Naive thymus-derived CD4-positive, alpha-beta T cell (primary cell): Measurements from ENCODE around the gene TOMM7. TPM values are rescaled to one million over a fixed set of nuclear protein-coding genes. Genes with fewer than 3 reads are reported as not detected.

ENCODE experiments used
- ATAC-seq: fragments of 150-1000 bp; cut with Tn5 transposase; 2 replicates; pipeline ENCODE4 v1.10.0; 2021; ENCODE audit warnings: mild to moderate bottlenecking, moderate library complexity
- CTCF ChIA-PET: fragments of 350-600 bp; sonication (Branson Sonifier 250); formaldehyde crosslinking; loops from one replicate; lab custom pipeline; 2021; ENCODE audit warnings: antibody characterized with exemption; lab: Charles Lee
- POLR2A ChIA-PET: fragments of 350-600 bp; sonication (Branson Sonifier 250); formaldehyde crosslinking; loops from one replicate; lab custom pipeline; 2021; ENCODE audit warnings: antibody characterized with exemption, inconsistent platforms; lab: Charles Lee
- DNase-seq, 9 donors: peaks; one replicate each; pipeline versions ENCODE4 v3.0.0 to v3.0.0-alpha.2; 2020 to 2022; ENCODE audit warnings: mixed read lengths in 1 of 9
- H3K27ac ChIP-seq: one replicate; pipeline ENCODE4 v1.7.0; 2013; ENCODE audit warnings: mild to moderate bottlenecking, low read depth, low read length, moderate library complexity
- H3K27me3 ChIP-seq, 2 donors: one replicate each; pipeline ENCODE4 v1.7.0; 2013; ENCODE audit warnings: low read length in 2 of 2, mild to moderate bottlenecking in 2 of 2, moderate library complexity in 2 of 2; ENCODE audit not compliant: control insufficient read depth in 2 of 2, insufficient read depth in 2 of 2
- H3K36me3 ChIP-seq, 3 experiments: 1 replicate in 2 of 3; 2 replicates in 1 of 3; pipeline ENCODE4 v1.7.0; 2013; ENCODE audit warnings: low read length in 3 of 3, mild to moderate bottlenecking in 3 of 3, moderate library complexity in 1 of 3; ENCODE audit not compliant: insufficient read depth in 3 of 3, control insufficient read depth in 2 of 3
- H3K4me1 ChIP-seq, 2 donors: one replicate each; pipeline ENCODE4 v1.7.0; 2013; ENCODE audit warnings: low read length in 2 of 2, mild to moderate bottlenecking in 2 of 2, moderate library complexity in 1 of 2; ENCODE audit not compliant: control insufficient read depth in 2 of 2, insufficient read depth in 2 of 2
- H3K4me3 ChIP-seq: 2 replicates; pipeline ENCODE4 v1.7.0; 2013; ENCODE audit warnings: mild to moderate bottlenecking, low read length
- H3K9me3 ChIP-seq, 3 experiments: 1 replicate in 2 of 3; 2 replicates in 1 of 3; pipeline ENCODE4 v1.7.0; 2013; ENCODE audit warnings: low read length in 3 of 3; ENCODE audit not compliant: control insufficient read depth in 2 of 3
- H3K27ac Mint-ChIP-seq, 9 donors: one replicate each; pipeline ENCODE4 v1.8.0; 2020 to 2022; ENCODE audit warnings: mixed read lengths in 9 of 9, mild to moderate bottlenecking in 8 of 9, moderate library complexity in 5 of 9, inconsistent platforms in 2 of 9
- H3K27me3 Mint-ChIP-seq, 5 donors: one replicate each; pipeline ENCODE4 v1.8.0; 2021 to 2022; ENCODE audit warnings: mixed read lengths in 5 of 5, mild to moderate bottlenecking in 1 of 5
- H3K36me3 Mint-ChIP-seq, 5 donors: one replicate each; pipeline ENCODE4 v1.8.0; 2020 to 2022; ENCODE audit warnings: mixed read lengths in 5 of 5, mild to moderate bottlenecking in 3 of 5, inconsistent platforms in 1 of 5
- H3K4me1 Mint-ChIP-seq, 7 donors: one replicate each; pipeline ENCODE4 v1.8.0; 2020 to 2022; ENCODE audit warnings: mixed read lengths in 7 of 7, mild to moderate bottlenecking in 3 of 7, inconsistent platforms in 1 of 7
- H3K4me3 Mint-ChIP-seq, 10 donors: one replicate each; pipeline ENCODE4 v1.8.0; 2020 to 2022; ENCODE audit warnings: mild to moderate bottlenecking in 10 of 10, mixed read lengths in 10 of 10, moderate library complexity in 6 of 10, inconsistent platforms in 2 of 10
- H3K9me3 Mint-ChIP-seq, 11 donors: one replicate each; pipeline ENCODE4 v1.8.0; 2020 to 2022; ENCODE audit warnings: mixed read lengths in 11 of 11, mild to moderate bottlenecking in 4 of 11, inconsistent platforms in 1 of 11, moderate library complexity in 1 of 11
- intact Hi-C, 2 donors: fragments of 100-400 bp; cut with micrococcal nuclease; formaldehyde crosslinking; loops; one replicate each; pipeline ENCODE4 v1.15.1; 2023
- polyA plus RNA-seq, 2 donors: library from polyadenylated mRNA; unstranded; fragments of 300-500 nt; fragmentation: Illumina TruSeq; gene quantifications; one replicate each; pipeline ENCODE4 v1.2.3, GENCODE V29; 2021
- total RNA-seq, 6 experiments: library from RNA in 5 of 6; stranded (reverse) in 5 of 6; gene quantifications; 1 replicate in 5 of 6; 2 replicates in 1 of 6; pipeline ENCODE4 v1.2.3 and lab custom pipeline; 2021 to 2026

The TOMM7 gene
- total and polyA plus RNA-seq, 7 experiments from 2014 or later = 302 to 737 (median 498) TPM

DNA sequence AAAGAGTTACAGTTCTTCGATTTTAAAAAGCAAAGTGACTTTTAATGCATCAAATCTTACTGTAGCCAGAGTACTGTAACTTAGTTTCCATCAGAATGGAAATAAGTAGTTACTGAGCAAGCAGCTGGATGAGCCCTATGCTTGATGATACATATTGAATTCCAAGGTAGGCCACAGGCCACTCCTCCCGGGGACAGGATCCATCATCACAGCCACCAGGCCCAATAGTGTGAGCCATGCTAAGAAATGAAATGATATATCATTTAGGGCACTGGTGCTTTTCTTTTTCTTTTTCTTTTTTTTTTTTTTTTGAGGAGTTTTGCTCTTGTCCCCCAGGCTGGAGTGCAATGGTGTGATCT lies 42.9 kb upstream of the TOMM7 start:
- DNase-seq (no peak), ATAC-seq (no peak)
- ChIA-PET CTCF (no interaction called here), POLR2A (no interaction called here)
- Mint-ChIP-seq H3K27ac (no peak overlapping the region), H3K4me3 (no peak overlapping the region), H3K4me1 (peaks cover 0 to 11% (median 4%) of the 10 kb centered on the region in 7 donors), H3K27me3 (no peaks in the 10 kb centered on the region), H3K36me3 (peaks cover 8 to 32% (median 11%) of the 10 kb centered on the region in 5 donors), H3K9me3 (peaks cover 0 to 4% (median 0%) of the 10 kb centered on the region in 11 donors)
- Histone ChIP-seq H3K36me3 (no peaks in the 10 kb centered on the region), H3K4me3 (no peak overlapping the region), H3K27me3 (no peaks in the 10 kb centered on the region), H3K9me3 (no peaks in the 10 kb centered on the region), H3K4me1 (no peaks in the 10 kb centered on the region), H3K27ac (no peak overlapping the region)
- intact Hi-C loops = no loop called here

- peaks cover 0 to 4% (median 0%) of the 10 kb centered on the region in 11 donors for H3K9me3 Mint-ChIP-seq
- H3K27ac ChIP-seq = no peak overlapping the region
- H3K4me1 ChIP-seq = no peaks in the 10 kb centered on the region
- H3K27me3 ChIP-seq = no peaks in the 10 kb centered on the region
- intact Hi-C loops = no loop called here
- no peaks in the 10 kb centered on the region for H3K27me3 Mint-ChIP-seq
- no peak for DNase-seq
- no peak overlapping the region for H3K4me3 Mint-ChIP-seq
- POLR2A ChIA-PET = interaction anchor here (0.6 kb wide), 1 partner anchor 1496 kb away, joined by 3 read pairs; no protein-coding TSS in a partner anchor
- peaks cover 0 to 13% (median 5%) of the 10 kb centered on the region in 7 donors for H3K4me1 Mint-ChIP-seq
- CTCF ChIA-PET = no interaction called here
- no peaks in the 10 kb centered on the region for H3K9me3 ChIP-seq
- no peak overlapping the region for H3K4me3 ChIP-seq
- no peak for ATAC-seq
- peak overlapping the region in 2 of 9 donors; percentile 12 to 38 for H3K27ac Mint-ChIP-seq
- peaks cover 8 to 30% (median 11%) of the 10 kb centered on the region in 5 donors for H3K36me3 Mint-ChIP-seq
- H3K36me3 ChIP-seq = no peaks in the 10 kb centered on the region
Observed at GRCh38 chr7:22864855-22865601, 42.4 kb upstream of the TOMM7 start.

DNA sequence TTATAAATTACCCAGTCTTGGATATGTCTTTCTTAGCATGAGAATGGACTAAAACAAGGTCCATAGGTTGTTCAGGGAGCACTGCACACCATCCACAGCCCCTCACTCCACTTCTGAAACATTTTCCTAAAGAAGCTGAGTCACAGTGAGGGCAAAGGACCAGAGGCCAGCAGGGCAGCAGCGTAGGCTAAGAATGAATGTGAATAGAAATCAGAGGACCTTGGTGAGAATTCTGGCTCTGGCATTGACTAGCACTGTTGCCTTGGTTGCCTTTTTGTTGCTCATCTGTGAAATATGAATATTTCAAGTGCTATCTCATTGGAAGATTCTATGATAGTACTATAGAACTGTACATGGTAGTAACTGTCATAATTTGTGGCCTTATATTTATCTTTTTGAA lies 41.7 kb upstream of the TOMM7 start:
- Mint-ChIP-seq H3K4me3 (no peak overlapping the region), H3K27ac (no peak overlapping the region), H3K9me3 (peaks cover 0 to 4% (median 0%) of the 10 kb centered on the region in 11 donors), H3K36me3 (peaks cover 8 to 29% (median 9%) of the 10 kb centered on the region in 5 donors), H3K27me3 (no peaks in the 10 kb centered on the region), H3K4me1 (peaks cover 0 to 17% (median 6%) of the 10 kb centered on the region in 7 donors)
- intact Hi-C loops = no loop called here
- ATAC-seq (no peak), DNase-seq (no peak)
- Histone ChIP-seq H3K4me3 (no peak overlapping the region), H3K4me1 (no peaks in the 10 kb centered on the region), H3K36me3 (peaks cover 0 to 1% (median 0%) of the 10 kb centered on the region in 3 experiments), H3K27me3 (no peaks in the 10 kb centered on the region), H3K27ac (no peak overlapping the region), H3K9me3 (no peaks in the 10 kb centered on the region)
- ChIA-PET POLR2A (no interaction called here), CTCF (no interaction called here)

DNA sequence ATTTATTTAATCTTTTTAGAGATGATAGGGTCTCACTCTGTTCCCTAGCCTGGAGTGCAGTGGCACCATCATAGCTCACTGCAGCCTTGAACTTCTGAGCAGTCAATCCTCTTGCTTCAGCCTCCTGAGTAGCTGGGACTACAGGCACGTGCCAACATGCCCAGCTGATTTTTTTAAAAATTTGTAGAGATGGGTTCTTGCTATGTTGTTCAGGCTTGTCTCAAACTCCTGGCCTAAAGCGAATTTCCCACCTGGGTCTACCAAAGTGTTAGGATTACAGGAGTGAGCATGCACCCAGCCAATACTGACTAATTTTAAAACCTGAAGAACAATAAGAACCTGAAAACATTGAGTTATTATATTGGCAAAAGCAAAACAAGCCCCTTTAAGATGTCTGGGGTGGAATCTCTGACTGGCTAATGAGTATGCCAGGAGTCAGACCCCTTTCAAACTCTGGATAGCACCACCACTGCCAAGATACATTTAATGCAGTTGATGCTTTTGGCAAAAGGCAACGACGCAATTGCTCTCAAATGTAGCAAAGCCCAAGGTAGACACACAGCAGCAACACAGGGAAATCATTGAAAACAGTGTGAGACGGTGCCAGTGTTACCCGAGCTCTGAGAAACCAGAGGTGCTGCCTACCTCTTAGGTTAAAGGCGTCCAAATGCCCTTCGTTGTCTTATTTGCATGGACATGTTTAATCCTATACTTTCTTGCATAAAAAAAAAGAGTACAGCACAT lies 40.7 kb upstream of the TOMM7 start:
- intact Hi-C loops = no loop called here
- ATAC-seq = no peak
- no peak overlapping the region for H3K27ac Mint-ChIP-seq
- no peak overlapping the region for H3K4me3 Mint-ChIP-seq
- no peak for DNase-seq
- no peaks in the 10 kb centered on the region for H3K4me1 ChIP-seq
- H3K36me3 Mint-ChIP-seq = peaks cover 3 to 30% (median 9%) of the 10 kb centered on the region in 5 donors
- peaks cover 0 to 10% (median 0%) of the 10 kb centered on the region in 3 experiments for H3K36me3 ChIP-seq
- no peak overlapping the region for H3K27ac ChIP-seq
- no peaks in the 10 kb centered on the region for H3K9me3 ChIP-seq
- ChIA-PET CTCF (no interaction called here), POLR2A (no interaction called here)
- no peaks in the 10 kb centered on the region for H3K27me3 Mint-ChIP-seq
- no peak overlapping the region for H3K4me3 ChIP-seq
- H3K9me3 Mint-ChIP-seq = no peaks in the 10 kb centered on the region
- H3K27me3 ChIP-seq = no peaks in the 10 kb centered on the region
- H3K4me1 Mint-ChIP-seq = peaks cover 0 to 24% (median 5%) of the 10 kb centered on the region in 7 donors

GRCh38 chr7:22861576-22861975 lies 38.9 kb upstream of the TOMM7 start:
- CTCF ChIA-PET = interaction anchor here (0.7 kb wide), 1 partner anchor 819 kb away, joined by 8 read pairs; the partner anchor contains the start of gene FAM221A
- H3K9me3 ChIP-seq = no peaks in the 10 kb centered on the region
- intact Hi-C loops = no loop called here

GRCh38 chr7:22860784-22861482 lies 38.3 kb upstream of the TOMM7 start:
- DNase-seq (peak in 1 of 9 donors; percentile 21), ATAC-seq (peak; percentile 71)
- H3K9me3 ChIP-seq = no peaks in the 10 kb centered on the region
- Mint-ChIP-seq H3K4me3 (no peak overlapping the region), H3K27me3 (no peaks in the 10 kb centered on the region), H3K27ac (no peak overlapping the region), H3K36me3 (peaks cover 4 to 31% (median 10%) of the 10 kb centered on the region in 5 donors), H3K9me3 (no peaks in the 10 kb centered on the region), H3K4me1 (peaks cover 4 to 37% (median 8%) of the 10 kb centered on the region in 7 donors)
- no peak overlapping the region for H3K27ac ChIP-seq
- H3K36me3 ChIP-seq = peaks cover 0 to 13% (median 0%) of the 10 kb centered on the region in 3 experiments
- ChIA-PET CTCF (interaction anchor here (0.6 to 1.5 kb wide), 3 partner anchors 56 to 194 kb away, joined by 3 to 7 read pairs (median 3); no protein-coding TSS in a partner anchor), POLR2A (no interaction called here)
- no peaks in the 10 kb centered on the region for H3K27me3 ChIP-seq
- no peaks in the 10 kb centered on the region for H3K4me1 ChIP-seq
- H3K4me3 ChIP-seq = no peak overlapping the region
- intact Hi-C loops = loop anchor here in 1 of 2 donors (1.0 kb wide), 1 partner anchor 301 kb away; no protein-coding TSS in a partner anchor

More at GRCh38 chr7:22861576-22861975, 38.9 kb upstream of the TOMM7 start:
- peaks cover 4 to 31% (median 10%) of the 10 kb centered on the region in 5 donors for H3K36me3 Mint-ChIP-seq
- POLR2A ChIA-PET = no interaction called here
- no peak for DNase-seq
- Histone ChIP-seq H3K4me3 (no peak overlapping the region), H3K27me3 (no peaks in the 10 kb centered on the region), H3K4me1 (no peaks in the 10 kb centered on the region), H3K27ac (no peak overlapping the region), H3K36me3 (peaks cover 0 to 13% (median 0%) of the 10 kb centered on the region in 3 experiments)
- H3K9me3 Mint-ChIP-seq = no peaks in the 10 kb centered on the region
- no peaks in the 10 kb centered on the region for H3K27me3 Mint-ChIP-seq
- H3K27ac Mint-ChIP-seq = no peak overlapping the region
- peaks cover 0 to 30% (median 6%) of the 10 kb centered on the region in 7 donors for H3K4me1 Mint-ChIP-seq
- no peak for ATAC-seq
- H3K4me3 Mint-ChIP-seq = no peak overlapping the region
